BLaER1 (cell line): ENCODE measurements around the gene TSGA10.

Experiments used
- H3K27ac ChIP-seq: shearing (Covaris generic); formaldehyde crosslinking; 2 replicates; pipeline ENCODE4 v1.8.1; 2022
- H3K27me3 ChIP-seq: shearing (Covaris generic); formaldehyde crosslinking; 2 replicates; pipeline ENCODE4 v1.8.1; 2022
- H3K36me3 ChIP-seq: shearing (Covaris generic); formaldehyde crosslinking; 2 replicates; pipeline ENCODE4 v1.8.1; 2022
- H3K4me1 ChIP-seq: shearing (Covaris generic); formaldehyde crosslinking; 2 replicates; pipeline ENCODE4 v1.8.1; 2022
- H3K4me2 ChIP-seq: shearing (Covaris generic); formaldehyde crosslinking; 2 replicates; pipeline ENCODE4 v1.8.1; 2022
- H3K4me3 ChIP-seq: shearing (Covaris generic); formaldehyde crosslinking; 2 replicates; pipeline ENCODE4 v1.8.1; 2022
- H3K9ac ChIP-seq: shearing (Covaris generic); formaldehyde crosslinking; 2 replicates; pipeline ENCODE4 v1.8.1; 2022
- H3K9me3 ChIP-seq: shearing (Covaris generic); formaldehyde crosslinking; 2 replicates; pipeline ENCODE4 v1.8.1; 2022
- H4K20me1 ChIP-seq: shearing (Covaris generic); formaldehyde crosslinking; 2 replicates; pipeline ENCODE4 v1.8.1; 2022
- Cebpa-rat ChIP-seq: shearing (Covaris generic); IDR thresholded peaks from 2 replicates; pipeline ENCODE4 v1.8.1; 2022

Gene TSGA10

DNA sequence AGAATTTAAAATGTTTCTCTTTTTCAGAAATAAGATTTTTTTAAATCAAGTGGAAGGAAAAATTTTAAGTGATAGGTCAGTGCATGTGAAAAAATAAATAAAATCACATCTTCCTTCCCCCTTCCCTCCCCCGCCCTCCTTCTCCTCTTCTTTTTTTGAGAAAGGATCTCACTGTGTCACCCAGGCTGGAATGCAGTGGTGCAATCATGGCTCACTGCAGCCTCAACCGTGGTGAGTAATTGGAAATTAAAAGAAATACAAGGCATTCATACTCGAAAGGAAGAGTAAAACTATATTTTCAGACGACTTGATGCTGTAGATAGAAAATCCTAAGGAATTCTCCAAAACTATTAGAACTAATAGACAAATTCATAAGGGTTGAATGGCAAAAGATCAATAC is 201.8 kb downstream of the TSGA10 start:
- H3K4me1 ChIP-seq, result no peaks in the 10 kb centered on the region
- H3K4me2 ChIP-seq, result no peak overlapping the region
- no peaks in the 10 kb centered on the region for H3K36me3 ChIP-seq
- no peak overlapping the region for H3K9ac ChIP-seq
- H3K4me3 ChIP-seq, result no peak overlapping the region
- TF ChIP-seq Cebpa-rat, result no peak
- no peaks in the 10 kb centered on the region for H3K9me3 ChIP-seq
- no peak overlapping the region for H3K27ac ChIP-seq
- H3K27me3 ChIP-seq, result no peaks in the 10 kb centered on the region
- no peaks in the 10 kb centered on the region for H4K20me1 ChIP-seq

DNA sequence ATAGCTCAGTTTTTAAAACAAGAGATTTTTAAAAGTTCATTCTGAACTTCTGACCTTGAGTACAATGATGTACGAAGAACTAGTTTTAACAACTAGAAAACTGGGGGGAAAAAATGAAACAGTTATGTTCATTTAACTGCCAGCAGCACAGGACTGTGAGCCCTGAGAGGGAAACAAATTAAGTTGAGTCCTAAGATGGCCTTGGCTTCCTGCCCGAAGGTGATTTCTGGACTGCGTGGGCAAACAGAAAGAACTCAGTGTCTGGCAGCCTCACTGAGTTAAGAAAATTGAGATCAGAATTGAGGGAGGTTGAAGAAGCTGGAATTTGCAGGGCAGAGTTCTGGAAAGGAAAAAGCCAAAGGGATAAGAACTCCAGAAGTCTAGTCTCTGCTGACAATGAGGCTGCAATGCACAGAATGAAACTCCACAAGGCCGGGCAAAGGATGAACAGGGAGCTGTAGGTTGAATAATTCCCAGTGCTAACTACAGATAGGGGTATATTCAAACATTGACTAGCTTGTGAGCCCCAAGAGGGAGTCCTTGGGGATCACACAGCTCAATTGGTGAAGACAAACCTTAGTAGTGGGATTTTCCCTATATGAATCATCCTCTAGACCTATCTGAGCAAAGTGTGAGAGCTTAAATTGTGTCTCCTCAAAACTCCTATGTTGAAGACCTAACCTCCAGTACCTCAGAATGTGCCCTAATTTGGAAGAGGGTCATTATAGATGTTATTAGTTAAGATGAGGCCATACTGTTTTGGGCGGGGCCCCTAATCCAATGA is 205.6 kb downstream of the TSGA10 start:
- no peak overlapping the region for H3K4me3 ChIP-seq
- H3K27ac ChIP-seq, result no peak overlapping the region
- no peak overlapping the region for H3K9ac ChIP-seq
- no peaks in the 10 kb centered on the region for H4K20me1 ChIP-seq
- no peaks in the 10 kb centered on the region for H3K36me3 ChIP-seq
- no peaks in the 10 kb centered on the region for H3K27me3 ChIP-seq
- TF ChIP-seq Cebpa-rat, result no peak
- no peaks in the 10 kb centered on the region for H3K4me1 ChIP-seq
- no peaks in the 10 kb centered on the region for H3K9me3 ChIP-seq
- no peak overlapping the region for H3K4me2 ChIP-seq

DNA sequence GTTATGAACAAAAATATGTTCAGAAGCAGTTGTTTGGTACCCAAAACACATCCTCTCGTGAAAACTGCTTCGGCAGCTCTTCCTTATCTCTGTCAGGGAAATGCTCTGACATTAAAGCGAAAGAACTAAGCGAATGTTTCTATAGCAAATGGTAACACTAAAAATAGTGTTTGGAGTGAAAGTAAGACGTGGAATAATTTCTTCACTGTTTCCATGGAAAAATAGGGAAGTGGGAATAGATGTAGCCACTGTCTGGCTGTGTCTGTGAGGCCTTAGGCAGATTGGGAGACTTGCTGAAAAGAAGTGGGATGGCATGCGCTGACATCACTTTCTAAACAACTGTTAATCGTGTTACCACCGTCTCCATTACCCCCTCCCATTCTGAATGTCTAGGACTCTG is 207.2 kb downstream of the TSGA10 start:
- TF ChIP-seq Cebpa-rat, result no peak
- H3K27me3 ChIP-seq, result no peaks in the 10 kb centered on the region
- H3K27ac ChIP-seq, result no peak overlapping the region
- H3K9ac ChIP-seq, result no peak overlapping the region
- no peaks in the 10 kb centered on the region for H3K36me3 ChIP-seq
- no peaks in the 10 kb centered on the region for H3K4me1 ChIP-seq
- no peak overlapping the region for H3K4me3 ChIP-seq
- H3K4me2 ChIP-seq, result no peak overlapping the region
- no peaks in the 10 kb centered on the region for H3K9me3 ChIP-seq
- H4K20me1 ChIP-seq, result no peaks in the 10 kb centered on the region
